ENCODE measurements around the gene KRTAP9-3.
"Not testable (repeated sequence)": the region's sequence is repeated elsewhere in the genome, so short reads cannot be mapped to it uniquely, and the experiment has no call there.

GRCh38 chr17:41249637-41250240, 17.5 kb downstream of the KRTAP9-3 start, which contains the start of gene KRTAP9-4:
- not testable (repeated sequence) for TF ChIP-seq CTCF (conservative IDR thresholded peaks at IDR 0.05); ZFX (IDR thresholded peaks at IDR 0.05)

All from C4-2B (cell line).